H9 (cell line): ENCODE data around the gene MLC1. TPM values are rescaled to one million over a fixed set of nuclear protein-coding genes. Genes with fewer than 3 reads are reported as not detected.
"Not testable (repeated sequence)": the region's sequence is repeated elsewhere in the genome, so short reads cannot be mapped to it uniquely, and the experiment has no call there.

ENCODE experiments used
- DNase-seq: peaks from one replicate; pipeline ENCODE4 v3.0.0-alpha.2; 2017
- H2AFZ ChIP-seq: one replicate; pipeline ENCODE4 v1.6.1; 2013; ENCODE audit warnings: mild to moderate bottlenecking, low read length, control low read depth, moderate library complexity
- H2AK5ac ChIP-seq: 2 replicates; pipeline ENCODE4 v1.6.1; 2013; ENCODE audit warnings: low read length, control low read depth, mixed read lengths; ENCODE audit not compliant: insufficient read length
- H2BK120ac ChIP-seq: one replicate; pipeline ENCODE4 v1.6.1; 2013; ENCODE audit warnings: low read depth, mild to moderate bottlenecking, low read length, control low read depth, inconsistent platforms; ENCODE audit not compliant: poor library complexity, severe bottlenecking
- H2BK12ac ChIP-seq: 2 replicates; pipeline ENCODE4 v1.6.1; 2013; ENCODE audit warnings: low read length, control low read depth, mixed read lengths, low read depth; ENCODE audit not compliant: insufficient read length
- H2BK15ac ChIP-seq: 2 replicates; pipeline ENCODE4 v1.6.1; 2013; ENCODE audit warnings: low read depth, low read length, control low read depth
- H2BK20ac ChIP-seq: one replicate; pipeline ENCODE4 v1.6.1; 2013; ENCODE audit warnings: low read depth, mild to moderate bottlenecking, low read length, control low read depth, inconsistent platforms; ENCODE audit not compliant: poor library complexity, severe bottlenecking
- H2BK5ac ChIP-seq: 2 replicates; pipeline ENCODE4 v1.6.1; 2013; ENCODE audit warnings: low read length, control low read depth, mixed read lengths; ENCODE audit not compliant: insufficient read length
- H3K14ac ChIP-seq: 2 replicates; pipeline ENCODE4 v1.6.1; 2013; ENCODE audit warnings: low read length, control low read depth; ENCODE audit not compliant: insufficient read depth
- H3K18ac ChIP-seq: 2 replicates; pipeline ENCODE4 v1.6.1; 2013; ENCODE audit warnings: low read depth, mild to moderate bottlenecking, mixed read lengths, low read length, control low read depth; ENCODE audit not compliant: insufficient read length
- H3K23ac ChIP-seq: 2 replicates; pipeline ENCODE4 v1.6.1; 2013; ENCODE audit warnings: low read length, control low read depth, mixed read lengths, low read depth; ENCODE audit not compliant: insufficient read length
- H3K23me2 ChIP-seq: 2 replicates; pipeline ENCODE4 v1.6.1; 2013; ENCODE audit warnings: low read depth, mild to moderate bottlenecking, mixed read lengths, low read length, control low read depth; ENCODE audit not compliant: insufficient read length, poor library complexity, severe bottlenecking
- H3K27ac ChIP-seq: 2 replicates; pipeline ENCODE4 v1.5.1; 2013; ENCODE audit warnings: low read length, control low read depth, mixed read lengths, low read depth; ENCODE audit not compliant: insufficient read length
- H3K27me3 ChIP-seq: 2 replicates; pipeline ENCODE4 v1.6.1; 2013; ENCODE audit warnings: low read length, control low read depth, inconsistent platforms; ENCODE audit not compliant: insufficient read depth
- H3K4ac ChIP-seq: 2 replicates; pipeline ENCODE4 v1.6.1; 2013; ENCODE audit warnings: low read depth, mild to moderate bottlenecking, control low read depth, inconsistent platforms, low read length, moderate library complexity
- H3K4me1 ChIP-seq: 2 replicates; pipeline ENCODE4 v1.6.1; 2013; ENCODE audit warnings: low read length, control low read depth, inconsistent platforms; ENCODE audit not compliant: insufficient read depth
- H3K4me2 ChIP-seq: 2 replicates; pipeline ENCODE4 v1.6.1; 2013; ENCODE audit warnings: low read length, control low read depth, mixed read lengths; ENCODE audit not compliant: insufficient read length, insufficient read depth
- H3K56ac ChIP-seq: 2 replicates; pipeline ENCODE4 v1.6.1; 2013; ENCODE audit warnings: low read depth, mild to moderate bottlenecking, mixed read lengths, low read length, control low read depth; ENCODE audit not compliant: insufficient read length
- H3K79me1 ChIP-seq: 2 replicates; pipeline ENCODE4 v1.6.1; 2013; ENCODE audit warnings: low read depth, mild to moderate bottlenecking, moderate library complexity, low read length, control low read depth, inconsistent platforms; ENCODE audit not compliant: insufficient read depth, poor library complexity, severe bottlenecking
- H3K79me2 ChIP-seq: 2 replicates; pipeline ENCODE4 v1.6.1; 2013; ENCODE audit warnings: low read length, control low read depth, inconsistent platforms; ENCODE audit not compliant: insufficient read depth
- H3K9ac ChIP-seq: 2 replicates; pipeline ENCODE4 v1.6.1; 2013; ENCODE audit warnings: low read length, control low read depth, mixed read lengths; ENCODE audit not compliant: insufficient read length; ENCODE audit errors: extremely low read depth
- H3K9me3 ChIP-seq: one replicate; pipeline ENCODE4 v1.6.1; 2013; ENCODE audit warnings: low read depth, low read length, inconsistent platforms; ENCODE audit not compliant: control insufficient read depth
- H3T11ph ChIP-seq: one replicate; pipeline ENCODE4 v1.6.1; 2013; ENCODE audit warnings: mild to moderate bottlenecking, low read length, control low read depth, inconsistent platforms
- H4K20me1 ChIP-seq: one replicate; pipeline ENCODE4 v1.6.1; 2013; ENCODE audit not compliant: control insufficient read depth, insufficient read length, insufficient read depth
- H4K5ac ChIP-seq: 2 replicates; pipeline ENCODE4 v1.6.1; 2013; ENCODE audit warnings: low read depth, mild to moderate bottlenecking, mixed read lengths, low read length, control low read depth; ENCODE audit not compliant: insufficient read length
- H4K8ac ChIP-seq: replicated peaks from 2 replicates; pipeline ENCODE4 v1.6.1; 2013; ENCODE audit warnings: low read length, control low read depth, mixed read lengths, low read depth; ENCODE audit not compliant: insufficient read length
- H4K91ac ChIP-seq: 2 replicates; pipeline ENCODE4 v1.6.1; 2013; ENCODE audit warnings: low read depth, mild to moderate bottlenecking, moderate library complexity, mixed read lengths, low read length, control low read depth; ENCODE audit not compliant: insufficient read length
- H3K27ac Mint-ChIP-seq, 3 experiments: 2 replicates in 2 of 3; 3 replicates in 1 of 3; pipeline ENCODE4 v1.8.0; 2020 to 2021; ENCODE audit warnings: mixed read lengths in 3 of 3, mild to moderate bottlenecking in 1 of 3, moderate library complexity in 1 of 3
- H3K27me3 Mint-ChIP-seq: 2 replicates; pipeline ENCODE4 v1.8.0; 2021; ENCODE audit warnings: low read depth, mild to moderate bottlenecking, moderate library complexity, mixed read lengths
- H3K36me3 Mint-ChIP-seq, 3 experiments: 2 replicates in 2 of 3; 3 replicates in 1 of 3; pipeline ENCODE4 v1.8.0; 2020 to 2021; ENCODE audit warnings: low read depth in 3 of 3, mixed read lengths in 3 of 3; ENCODE audit not compliant: insufficient read depth in 1 of 3
- H3K4me1 Mint-ChIP-seq, 2 experiments: 2 replicates each; pipeline ENCODE4 v1.8.0; 2020; ENCODE audit warnings: mixed read lengths in 2 of 2
- H3K4me3 Mint-ChIP-seq, 2 experiments: 2 replicates in 1 of 2; 3 replicates in 1 of 2; pipeline ENCODE4 v1.8.0; 2020 to 2021; ENCODE audit warnings: mild to moderate bottlenecking in 2 of 2, mixed read lengths in 2 of 2, moderate library complexity in 1 of 2
- H3K9me3 Mint-ChIP-seq, 2 experiments: 2 replicates in 1 of 2; 3 replicates in 1 of 2; pipeline ENCODE4 v1.8.0; 2020; ENCODE audit warnings: mild to moderate bottlenecking in 2 of 2, mixed read lengths in 2 of 2, moderate library complexity in 1 of 2
- CTCF ChIP-seq: fragments of 200-600 bp; sonication (generic); conservative IDR thresholded peaks from 3 replicates; pipeline ENCODE4 v1.8.0; 2021; ENCODE audit warnings: antibody characterized with exemption, mild to moderate bottlenecking
- WGBS: extraction: QIAGEN DNeasy Blood & Tissue Kit; methylation state at CpG from one replicate; pipeline ENCODE4 v1.1.7; 2013; ENCODE audit warnings: missing lambda C conversion rate, low lambda C conversion rate, mixed read lengths; ENCODE audit not compliant: insufficient read length; ENCODE audit errors: extremely low coverage; 5-methylcytosine and 5-hydroxymethylcytosine counted together
- total RNA-seq: library from RNA; stranded (reverse); gene quantifications from 2 replicates; pipeline ENCODE4 v1.2.1, GENCODE V29; 2021

Gene MLC1
- total RNA-seq, 1 experiment from 2014 or later, result not detected

GRCh38 chr22:50087646-50088045 lies 2.4 kb upstream of the MLC1 start:
- Histone ChIP-seq H3K4ac (no peak overlapping the region), H4K20me1 (no peaks in the 10 kb centered on the region), H3K27ac (no peak overlapping the region), H4K91ac (no peak overlapping the region), H2BK20ac (no peak overlapping the region), H4K5ac (no peak overlapping the region), H3K14ac (no peak overlapping the region), H3K9me3 (no peaks in the 10 kb centered on the region), H3K23me2 (no peaks in the 10 kb centered on the region), H2AFZ (no peak overlapping the region), H3K18ac (no peak overlapping the region), H2BK5ac (no peak overlapping the region), H2AK5ac (no peak overlapping the region), H3K56ac (no peak overlapping the region), H3K4me1 (no peaks in the 10 kb centered on the region), H2BK120ac (no peak overlapping the region), H3K23ac (no peak overlapping the region), H2BK15ac (no peak overlapping the region), H3K4me2 (no peak overlapping the region), H3K79me1 (no peaks in the 10 kb centered on the region), H4K8ac (no peak overlapping the region), H3T11ph (no peak overlapping the region), H3K79me2 (no peaks in the 10 kb centered on the region), H3K27me3 (0 out of 2 replicates have a peak, but pooled peaks cover 2% of the 10 kb centered on the region), H3K9ac (no peak overlapping the region), H2BK12ac (no peak overlapping the region)
- no peak overlapping the region for H3K4me3 Mint-ChIP-seq
- H3K36me3 Mint-ChIP-seq, result peaks cover 0 to 2% (median 0%) of the 10 kb centered on the region in 3 experiments; a peak in 1 of 7 replicates
- no peak overlapping the region for H3K27ac Mint-ChIP-seq
- H3K9me3 Mint-ChIP-seq, result peaks cover 3 to 14% of the 10 kb centered on the region in 2 experiments; a peak in 3 of 5 replicates
- WGBS, result no CpG with 5 or more reads among the region's 12 CpGs
- H3K27me3 Mint-ChIP-seq, result peaks cover 32% of the 10 kb centered on the region
- H3K4me1 Mint-ChIP-seq, result peaks cover 19 to 24% of the 10 kb centered on the region in 2 experiments
- no peak for DNase-seq
- no peak for TF ChIP-seq CTCF

- not testable (repeated sequence) for H3K9me3 ChIP-seq, H2AFZ ChIP-seq, H3K36me3 Mint-ChIP-seq, H3K9ac ChIP-seq, H3K79me2 ChIP-seq, H3K79me1 ChIP-seq, H3T11ph ChIP-seq, DNase-seq, H4K20me1 ChIP-seq, H3K23ac ChIP-seq, H3K4me2 ChIP-seq, H2BK12ac ChIP-seq, H3K27ac ChIP-seq, H4K91ac ChIP-seq, H2BK15ac ChIP-seq, H4K5ac ChIP-seq, H2BK120ac ChIP-seq, H3K4ac ChIP-seq, H2AK5ac ChIP-seq, H3K4me3 Mint-ChIP-seq, H3K23me2 ChIP-seq, H3K18ac ChIP-seq, H2BK20ac ChIP-seq, H4K8ac ChIP-seq, H3K27me3 ChIP-seq, H3K4me1 ChIP-seq, H2BK5ac ChIP-seq, H3K27ac Mint-ChIP-seq, H3K56ac ChIP-seq, H3K14ac ChIP-seq
- WGBS, result no CpG with 5 or more reads among the region's 4 CpGs
- peaks cover 19 to 24% of the 10 kb centered on the region in 2 experiments for H3K4me1 Mint-ChIP-seq
- peaks cover 30% of the 10 kb centered on the region for H3K27me3 Mint-ChIP-seq
- H3K9me3 Mint-ChIP-seq, result peaks cover 3 to 14% of the 10 kb centered on the region in 2 experiments; a peak in 3 of 5 replicates
Observed at GRCh38 chr22:50086975-50087374, 1.7 kb upstream of the MLC1 start.
